DND-41 (cell line): ENCODE data around the gene C16orf74.

Source experiments
- CTCF ChIP-seq: IDR thresholded peaks from 2 replicates; pipeline ENCODE4 v1.5.1; 2012; ENCODE audit warnings: borderline replicate concordance, low read length, moderate library complexity, mild to moderate bottlenecking; ENCODE audit not compliant: poor library complexity, severe bottlenecking; ENCODE audit errors: extremely low read depth
- EZH2 ChIP-seq: IDR thresholded peaks from 3 replicates; pipeline ENCODE4 v1.6.1; 2012; ENCODE audit warnings: borderline replicate concordance, low read depth, mild to moderate bottlenecking, moderate library complexity, low read length, inconsistent platforms; ENCODE audit not compliant: severe bottlenecking

- TF ChIP-seq CTCF, result no peak
- no peak for TF ChIP-seq EZH2
Observed at GRCh38 chr16:85677383-85677967, 73.4 kb downstream of the C16orf74 start.
